GM12878 (cell line): ENCODE data around the gene CAMK2B. TPM values are rescaled to one million over a fixed set of nuclear protein-coding genes. Genes with fewer than 3 reads are reported as not detected.

Source experiments
- ATAC-seq: fragments of 200-7000 bp; cut with Tn5 transposase; 3 replicates; pipeline ENCODE4 v1.9.1; 2020; ENCODE audit warnings: mild to moderate bottlenecking, moderate library complexity
- BruUV-seq: library from RNA; stranded (reverse); fragments of 400-500 nt; replicated peaks from 2 replicates; lab custom pipeline; 2021; lab: Mats Ljungman, UMichigan
- CTCF ChIA-PET: fragments of 300-600 bp; sonication (Branson Sonifier 250); formaldehyde crosslinking; extraction: SDS; loops from one replicate; lab custom pipeline; 2021; ENCODE audit warnings: inconsistent platforms; lab: Yijun Ruan, JAX
- POLR2A ChIA-PET: fragments of 350-600 bp; formaldehyde crosslinking; extraction: SDS; loops from one replicate; lab custom pipeline; 2021; ENCODE audit warnings: inconsistent platforms; lab: Charles Lee
- RAD21 ChIA-PET: fragments of 300-600 bp; sonication (Branson Sonifier 250); formaldehyde crosslinking; loops from one replicate; lab custom pipeline; 2023; ENCODE audit warnings: antibody characterized with exemption; ENCODE audit not compliant: unreplicated experiment; lab: Charles Lee
- SMC1A ChIA-PET: fragments of 300-600 bp; sonication (Branson Sonifier 250); formaldehyde crosslinking; loops from one replicate; lab custom pipeline; 2023; ENCODE audit not compliant: unreplicated experiment, uncharacterized antibody; lab: Charles Lee
- DNase-seq: peaks from one replicate; pipeline ENCODE4 v3.0.0-alpha.2; 2011; ENCODE audit warnings: low read depth, low spot score
- FAIRE-seq: peaks from 3 replicates; lab custom pipeline; 2011; peaks lifted over from hg19 to GRCh38; lab: Jason Lieb, UNC
- H2AFZ ChIP-seq: 2 replicates; pipeline ENCODE4 v1.6.0; 2011; ENCODE audit warnings: low read depth, low read length, control low read depth; ENCODE audit not compliant: control insufficient read depth
- H3K27ac ChIP-seq: 2 replicates; pipeline ENCODE4 v1.5.1; 2011; ENCODE audit warnings: control low read depth; ENCODE audit not compliant: control insufficient read depth, insufficient read depth
- H3K27me3 ChIP-seq, 2 experiments: replicated peaks in 1 of 2; 2 replicates each; pipeline versions ENCODE4 v1.6.0 to v1.6.1; 2011; ENCODE audit warnings: low read length in 1 of 2; ENCODE audit not compliant: control insufficient read depth in 2 of 2, insufficient read depth in 2 of 2
- H3K36me3 ChIP-seq, 2 experiments: 2 replicates each; pipeline ENCODE4 v1.5.1; 2011; ENCODE audit warnings: low read length in 1 of 2; ENCODE audit not compliant: control insufficient read depth in 2 of 2, insufficient read depth in 2 of 2
- H3K4me1 ChIP-seq: 2 replicates; pipeline ENCODE4 v1.6.1; 2011; ENCODE audit warnings: mild to moderate bottlenecking, low read length, moderate library complexity, mixed read lengths; ENCODE audit not compliant: control insufficient read depth, insufficient read depth
- H3K4me2 ChIP-seq: 2 replicates; pipeline ENCODE4 v1.6.0; 2011; ENCODE audit warnings: control low read depth; ENCODE audit not compliant: control insufficient read depth, insufficient read depth
- H3K4me3 ChIP-seq: fragments of 200-600 bp; sonication (generic); 2 replicates; pipeline ENCODE4 v1.5.1; 2016
- H3K79me2 ChIP-seq: 2 replicates; pipeline ENCODE4 v1.6.0; 2011; ENCODE audit warnings: low read length; ENCODE audit not compliant: control insufficient read depth, insufficient read depth
- H3K9ac ChIP-seq: 2 replicates; pipeline ENCODE4 v1.8.0; 2011; ENCODE audit warnings: low read length, control low read depth, mixed read lengths; ENCODE audit not compliant: control insufficient read depth, insufficient read depth
- H3K9me3 ChIP-seq: replicated peaks from 3 replicates; pipeline ENCODE4 v1.5.1; 2011; ENCODE audit warnings: mild to moderate bottlenecking, low read length; ENCODE audit not compliant: control insufficient read depth, insufficient read depth
- H4K20me1 ChIP-seq: 2 replicates; pipeline ENCODE4 v1.6.0; 2011; ENCODE audit not compliant: control insufficient read depth, insufficient read depth
- IRF3 ChIP-seq: fragments of 450-650 bp; IDR thresholded peaks from 2 replicates; pipeline ENCODE4 v1.6.1; 2014; ENCODE audit warnings: mild to moderate bottlenecking
- MTA3 ChIP-seq: IDR thresholded peaks from 2 replicates; pipeline ENCODE4 v1.6.1; 2012; ENCODE audit warnings: low read length, inconsistent platforms, borderline replicate concordance
- RAD51 ChIP-seq: fragments of 450-650 bp; IDR thresholded peaks from 2 replicates; pipeline ENCODE4 v1.6.1; 2016; ENCODE audit warnings: moderate library complexity, mild to moderate bottlenecking, inconsistent platforms
- ZNF687 ChIP-seq: fragments of 450-650 bp; IDR thresholded peaks from 2 replicates; pipeline ENCODE4 v1.6.1; 2017; ENCODE audit warnings: mild to moderate bottlenecking, moderate library complexity
- WGBS: methylation state at CpG from one replicate; pipeline ENCODE4 v1.1.6; 2016; ENCODE audit warnings: low lambda C conversion rate; ENCODE audit not compliant: insufficient replicate concordance, insufficient coverage; ENCODE audit errors: missing lambda C conversion rate; 5-methylcytosine and 5-hydroxymethylcytosine counted together
- in situ Hi-C: fragments of 300-500 bp; cut with MboI; formaldehyde crosslinking; loops from 9 replicates; pipeline ENCODE4 v1.14.3; 2018; ENCODE audit warnings: mixed read lengths
- intact Hi-C: fragments of 100-400 bp; cut with micrococcal nuclease; formaldehyde crosslinking; loops from one replicate; pipeline ENCODE4 v1.14.2; 2022; ENCODE audit not compliant: unreplicated experiment
- polyA plus RNA-seq, 11 experiments: library from polyadenylated mRNA; depleted of rRNA in 4 of 11; unstranded in 6 of 11; stranded (reverse) in 5 of 11; fragments of >200 nt; fragmentation: Nextera tagmentation in 4 of 11; fragmentation: Illumina TruSeq in 1 of 11; extraction: Ambion mirVana in 4 of 11; extraction: Trizol in 1 of 11; gene quantifications; 1 replicate in 1 of 11; 2 replicates in 10 of 11; pipeline versions ENCODE4 v1.2.1 to v1.2.3, GENCODE V29; 2011 to 2016; ENCODE audit warnings: inconsistent platforms in 2 of 11, missing spikeins in 2 of 11, low read depth in 1 of 11
- total RNA-seq, 4 experiments: library from RNA; depleted of rRNA in 3 of 4; stranded (reverse); fragments of >200 nt in 3 of 4; fragmentation: Illumina TruSeq in 1 of 4; extraction: Trizol in 1 of 4; gene quantifications; 2 replicates each; pipeline versions ENCODE4 v1.2.1 to v1.2.3, GENCODE V29; 2013 to 2021

The CAMK2B gene
- total and polyA plus RNA-seq, 10 of the 15 experiments (the other 5 are each of a cell fraction or from before 2014, with no cell fraction given) = 0.06 to 0.23 (median 0.11) TPM; not detected in 5

GRCh38 chr7:44183386-44183785 lies 142.0 kb downstream of the CAMK2B start:
- in situ Hi-C loops = no loop called here

More at GRCh38 chr7:44183386-44183785, 142.0 kb downstream of the CAMK2B start:
- CTCF ChIA-PET = no interaction called here
- no peak overlapping the region for H3K27ac ChIP-seq
- H3K4me3 ChIP-seq = no peak overlapping the region
- no TSS peak for BruUV-seq
- SMC1A ChIA-PET = no interaction called here
- no peak for TF ChIP-seq RAD51
- TF ChIP-seq IRF3 = no peak
- no peak for TF ChIP-seq ZNF687
- TF ChIP-seq MTA3 = no peak
- RAD21 ChIA-PET = no interaction called here
- no peaks in the 10 kb centered on the region for H3K79me2 ChIP-seq
- no peak overlapping the region for H3K4me2 ChIP-seq
- WGBS = 47% methylated on average over 2 of the region's 2 CpGs
- no peaks in the 10 kb centered on the region for H3K36me3 ChIP-seq
- DNase-seq (no peak), FAIRE-seq (no peak), ATAC-seq (no peak)
- H2AFZ ChIP-seq = no peak overlapping the region
- H3K9me3 ChIP-seq = no peaks in the 10 kb centered on the region; the same call in 2 of the 3 replicates
- intact Hi-C loops = no loop called here
- H3K9ac ChIP-seq = no peak overlapping the region
- H4K20me1 ChIP-seq = no peaks in the 10 kb centered on the region
- H3K27me3 ChIP-seq = peaks cover 0 to 1% of the 10 kb centered on the region in 2 experiments; a peak in 2 of 4 replicates
- no peaks in the 10 kb centered on the region for H3K4me1 ChIP-seq
- POLR2A ChIA-PET = no interaction called here
